ENCODE results near the gene POPDC2. TPM values are rescaled to one million over a fixed set of nuclear protein-coding genes. Genes with fewer than 3 reads are reported as not detected.
A peak's percentile ranks its signal among the peaks of the same experiment; 100 is the strongest.
"Not testable (repeated sequence)": the region's sequence is repeated elsewhere in the genome, so short reads cannot be mapped to it uniquely, and the experiment has no call there.

POPDC2 gene
- total RNA-seq, 1 experiment from 2014 or later, result 0.39 TPM

- DNase-seq (ENCODE audit: low read depth), result no peak
Measured at GRCh38 chr3:119616056-119616455, 44.3 kb downstream of the POPDC2 start.

DNA sequence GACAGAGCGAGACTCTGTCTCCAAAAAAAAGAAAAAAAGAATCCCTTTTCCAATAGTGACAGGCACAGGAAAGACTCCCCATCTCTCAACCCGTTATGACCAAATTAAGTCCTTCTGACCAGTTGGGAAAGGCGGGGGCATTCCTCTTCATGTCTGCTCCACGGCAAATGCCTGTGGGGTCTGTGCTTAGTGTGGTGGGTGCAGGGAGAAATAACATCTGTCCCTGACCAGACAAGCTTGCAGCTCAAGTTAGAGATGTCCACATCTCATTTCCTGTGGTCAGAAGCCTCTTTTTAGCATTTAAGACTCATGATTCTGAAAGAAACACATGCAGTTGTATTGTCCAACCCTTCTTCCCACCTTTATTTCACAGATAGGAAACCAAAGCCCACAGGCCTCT lies 46.5 kb downstream of the POPDC2 start:
- DNase-seq (ENCODE audit: low read depth), result no peak

DNA sequence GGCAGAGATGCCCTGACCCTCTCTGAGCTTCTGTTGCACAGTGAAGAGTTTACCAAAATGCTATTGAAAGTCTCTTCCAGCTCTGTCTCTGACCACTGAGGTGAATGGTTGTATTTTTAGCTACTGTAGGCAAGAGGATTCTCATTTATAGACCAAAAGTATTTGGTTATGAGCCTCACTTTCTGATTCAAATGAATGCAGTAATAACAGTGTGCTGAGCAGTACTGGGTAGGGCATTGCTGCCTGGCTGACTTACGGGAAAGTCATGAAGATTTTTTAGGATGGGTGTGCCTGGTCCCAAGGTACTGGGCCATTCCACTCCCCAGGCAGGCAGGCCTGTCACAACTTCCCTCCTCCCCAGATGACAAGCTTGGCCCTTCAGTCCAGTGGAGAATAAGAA lies 47.2 kb downstream of the POPDC2 start:
- DNase-seq (ENCODE audit: low read depth), result no peak

GRCh38 chr3:119611664-119612063 lies 48.7 kb downstream of the POPDC2 start:
- no peak for DNase-seq (ENCODE audit: low read depth)

DNA sequence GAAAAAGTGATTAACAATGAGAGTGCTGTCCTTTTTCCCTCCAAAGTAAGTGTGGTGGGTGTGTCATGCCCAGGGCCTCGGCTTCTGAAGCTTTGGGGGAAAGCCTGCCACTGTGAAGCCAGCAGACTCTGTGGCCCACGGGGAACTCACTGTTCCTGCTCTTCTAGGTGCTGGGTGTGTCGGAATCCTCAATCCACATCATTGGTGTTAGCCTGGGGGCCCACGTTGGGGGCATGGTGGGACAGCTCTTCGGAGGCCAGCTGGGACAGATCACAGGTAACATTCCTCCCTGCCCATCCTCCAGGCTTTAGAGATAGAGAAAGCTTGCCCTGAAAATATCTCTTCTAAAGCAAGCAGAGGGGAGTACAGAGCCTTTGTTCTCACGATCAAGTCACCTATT lies 51.1 kb downstream of the POPDC2 start:
- DNase-seq (ENCODE audit: low read depth), result no peak

- no peak for DNase-seq (ENCODE audit: low read depth)
Measured at GRCh38 chr3:119608405-119609000, 51.9 kb downstream of the POPDC2 start.

- DNase-seq (ENCODE audit: low read depth), result peak; percentile 80
Measured at GRCh38 chr3:119604878-119605277, 55.5 kb downstream of the POPDC2 start.

DNA sequence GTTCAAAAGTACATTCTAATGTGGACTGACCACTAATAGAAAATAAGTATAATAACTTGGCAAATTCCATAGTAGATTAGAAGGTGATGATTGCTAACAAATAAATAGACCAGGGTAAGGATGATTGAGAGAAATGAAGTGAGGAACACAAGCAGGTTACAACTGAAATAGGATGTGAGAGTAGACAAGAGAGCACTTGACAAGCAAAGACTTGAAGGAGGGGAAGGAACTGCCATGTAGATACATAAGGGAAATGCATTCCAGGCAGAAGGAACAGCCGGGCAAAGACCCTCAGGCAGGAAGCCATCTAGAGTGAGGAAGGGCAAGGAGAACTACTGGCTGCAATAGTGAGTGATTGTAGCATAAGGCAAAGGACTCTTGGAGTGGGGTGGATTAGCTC lies 57.7 kb downstream of the POPDC2 start:
- DNase-seq (ENCODE audit: low read depth), result no peak

DNA sequence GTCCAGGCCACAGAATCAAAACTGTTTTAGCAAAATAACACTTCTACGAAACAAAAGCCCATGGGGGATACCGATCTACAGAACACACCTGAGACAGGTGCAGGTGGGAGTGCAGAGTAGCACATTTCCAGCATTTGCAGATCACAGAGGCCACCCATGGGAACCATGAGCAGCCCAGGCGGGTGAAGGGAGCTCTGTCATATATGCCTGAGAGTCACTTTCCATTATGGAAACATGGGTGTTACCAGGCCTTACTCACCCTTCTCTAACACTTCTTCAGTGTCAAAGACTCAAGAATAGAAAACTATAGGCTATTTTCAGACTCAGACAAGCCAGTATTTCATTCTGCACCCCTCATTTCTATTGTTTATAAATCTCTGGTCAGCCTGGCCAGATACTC lies 59.2 kb downstream of the POPDC2 start:
- DNase-seq (ENCODE audit: low read depth), result no peak

- DNase-seq (ENCODE audit: low read depth), result peak; percentile 20
Measured at GRCh38 chr3:119600732-119601131, 59.7 kb downstream of the POPDC2 start.

- no peak for DNase-seq (ENCODE audit: low read depth)
Measured at GRCh38 chr3:119599558-119600174, 60.7 kb downstream of the POPDC2 start.

DNA sequence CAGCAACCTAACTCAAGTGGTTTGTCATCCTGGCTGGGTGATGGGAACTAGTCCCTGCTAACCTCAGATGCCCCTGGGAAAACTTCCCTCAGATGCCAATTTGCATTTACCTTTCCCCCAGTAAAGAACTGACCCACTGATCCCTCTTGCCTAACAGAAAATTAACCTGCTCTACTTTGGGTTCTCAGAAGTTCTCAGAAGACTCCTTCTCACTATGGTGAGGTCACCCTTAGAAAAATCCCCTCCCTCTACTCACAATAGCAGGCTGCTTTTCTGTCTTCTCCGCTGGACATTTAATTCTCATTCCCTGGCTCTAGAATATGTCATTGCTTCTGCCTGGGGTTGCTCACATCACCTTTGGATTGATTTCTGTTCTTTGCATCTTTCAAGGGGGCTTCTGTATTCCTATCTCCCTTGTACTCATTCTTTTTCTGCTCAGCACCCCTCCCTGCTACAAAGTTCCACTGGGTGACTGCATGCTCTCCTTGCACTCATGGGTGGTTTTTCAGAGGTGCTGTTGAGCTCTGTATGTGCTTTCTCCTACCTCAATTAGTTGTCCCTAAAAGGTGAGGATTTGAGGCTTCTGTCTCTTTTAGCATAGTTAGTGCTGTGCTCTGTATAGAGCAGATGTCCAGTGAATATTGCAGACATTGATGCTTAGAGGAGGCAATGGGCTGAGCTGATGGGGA lies 61.8 kb downstream of the POPDC2 start:
- no peak for DNase-seq (ENCODE audit: low read depth)

DNA sequence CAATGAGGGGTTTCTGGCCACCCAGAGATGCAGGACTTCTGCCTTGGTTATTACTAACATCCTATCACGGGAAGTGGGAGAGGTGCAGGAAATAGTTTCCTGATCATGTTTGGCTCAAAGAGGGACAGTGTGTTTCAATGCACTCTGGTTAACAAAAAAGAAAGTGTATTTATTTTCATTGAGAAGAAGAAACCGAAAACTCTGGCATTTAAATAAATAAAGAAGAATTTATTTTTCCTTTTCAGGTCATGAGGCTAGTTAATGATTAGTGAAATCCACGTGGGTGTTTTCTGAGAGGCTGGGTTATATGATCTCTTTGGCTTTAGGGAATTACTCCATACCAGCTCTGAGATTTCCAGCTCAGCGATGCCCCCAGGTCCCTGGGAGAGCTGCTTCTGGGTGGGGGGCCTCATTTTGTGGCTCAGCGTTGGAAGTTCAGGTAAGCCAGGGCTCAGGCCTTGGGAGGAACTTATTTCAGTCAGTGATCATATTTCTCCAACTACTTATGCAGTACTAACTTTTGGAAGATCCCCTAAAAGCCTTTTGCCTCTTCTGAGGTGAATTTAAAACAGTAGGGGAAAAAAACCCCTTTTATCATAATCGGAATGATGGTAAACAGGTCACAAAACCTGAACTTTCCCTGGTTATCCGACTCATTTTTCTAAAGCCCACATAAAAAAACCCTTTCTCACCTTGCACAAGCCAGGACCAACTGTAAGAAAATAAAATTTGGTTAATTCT lies 62.7 kb downstream of the POPDC2 start, which contains the start of gene PLA1A:
Gene PLA1A (plus strand): TSS at position 338 of the 741 bp plus-strand sequence. CDS start 29 bp downstream, at position 367.
- DNase-seq (ENCODE audit: low read depth), result peak; percentile 34

GRCh38 chr3:119596398-119596797 lies 64.0 kb downstream of the POPDC2 start:
- DNase-seq (ENCODE audit: low read depth), result no peak

DNA sequence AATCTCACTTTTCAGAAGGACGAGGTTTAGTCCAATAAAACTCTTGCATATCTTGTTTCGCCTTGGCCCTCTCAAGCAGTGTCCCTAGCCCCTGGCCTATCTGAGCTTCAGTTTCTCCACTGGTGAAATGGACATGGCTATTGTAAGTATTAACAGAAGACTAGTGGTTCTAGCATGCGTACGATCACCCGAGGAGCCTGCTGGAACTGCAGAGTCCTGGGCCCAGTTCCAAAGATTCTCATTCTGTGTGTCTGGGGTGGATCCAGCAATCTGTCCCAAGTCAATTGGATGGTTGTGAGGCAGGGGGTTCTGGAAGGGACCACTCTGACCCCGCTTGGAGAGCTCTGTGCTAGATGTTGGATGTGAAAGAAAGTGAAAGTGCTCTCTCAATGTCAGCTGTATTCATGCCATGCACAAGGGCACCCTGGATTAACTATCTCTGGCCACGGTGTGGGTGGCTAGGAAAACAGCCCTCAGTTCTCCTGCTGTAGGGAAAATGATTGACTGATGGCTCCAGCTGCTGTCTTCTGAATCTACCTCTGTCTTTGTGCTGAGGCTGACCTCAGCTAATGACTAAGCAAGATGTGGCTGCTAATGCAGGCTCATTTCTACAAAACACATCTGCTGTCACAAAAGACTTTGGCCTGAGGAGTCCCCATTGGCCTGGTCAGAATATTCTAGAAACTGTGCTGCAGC lies 64.6 kb downstream of the POPDC2 start:
- DNase-seq (ENCODE audit: low read depth), result peak; percentile 36

DNA sequence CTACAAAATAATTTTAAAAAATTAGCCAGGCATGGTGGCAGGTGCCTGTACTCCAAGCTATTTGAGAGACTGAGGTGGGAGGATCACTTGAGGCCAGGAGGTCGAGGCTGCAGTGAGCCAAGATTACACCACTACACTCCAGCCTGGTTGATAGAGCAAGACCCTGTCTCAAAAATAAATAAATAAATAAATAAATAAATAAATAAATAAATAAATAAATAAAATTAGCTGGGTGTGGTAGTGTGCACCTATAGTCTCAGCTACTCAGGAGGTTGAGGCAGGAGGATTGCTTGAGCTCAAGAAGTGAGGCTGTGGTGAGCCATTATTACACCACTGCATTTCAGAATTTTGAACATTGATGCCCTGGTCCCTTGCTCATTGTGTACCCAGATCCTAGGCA lies 65.5 kb downstream of the POPDC2 start:
- DNase-seq (ENCODE audit: low read depth), result not testable (repeated sequence)

GRCh38 chr3:119594066-119594465 lies 66.3 kb downstream of the POPDC2 start:
- DNase-seq (ENCODE audit: low read depth), result no peak

DNA sequence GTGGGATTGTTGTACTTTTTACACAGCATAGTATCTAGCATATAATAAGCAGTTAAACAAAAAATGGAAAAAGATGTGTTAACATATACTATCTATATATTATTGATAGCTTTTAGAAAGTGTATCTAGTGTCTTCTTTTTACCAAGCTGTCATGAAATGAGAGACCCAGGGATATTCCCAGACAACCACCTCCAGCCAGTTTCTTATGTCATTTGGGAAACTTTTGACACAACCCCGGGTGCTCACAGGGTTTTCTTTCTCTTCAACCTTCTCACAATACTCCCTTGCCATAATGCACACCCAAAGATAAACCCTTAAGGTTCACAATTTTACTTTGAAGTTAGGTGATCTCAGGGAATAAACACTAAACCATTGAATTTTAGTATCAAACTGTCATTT lies 67.5 kb downstream of the POPDC2 start:
- no peak for DNase-seq (ENCODE audit: low read depth)
